ENCODE data around the gene DNAI4.
"Not testable (repeated sequence)": the region's sequence is repeated elsewhere in the genome, so short reads cannot be mapped to it uniquely, and the experiment has no call there.

The DNAI4 gene

GRCh38 chr1:66929691-66929998 lies 5.0 kb upstream of the DNAI4 start:
- DNase-seq (ENCODE audit: low read depth), result no peak

GRCh38 chr1:66929146-66929688 lies 4.6 kb upstream of the DNAI4 start:
- no peak for DNase-seq (ENCODE audit: low read depth)

DNA sequence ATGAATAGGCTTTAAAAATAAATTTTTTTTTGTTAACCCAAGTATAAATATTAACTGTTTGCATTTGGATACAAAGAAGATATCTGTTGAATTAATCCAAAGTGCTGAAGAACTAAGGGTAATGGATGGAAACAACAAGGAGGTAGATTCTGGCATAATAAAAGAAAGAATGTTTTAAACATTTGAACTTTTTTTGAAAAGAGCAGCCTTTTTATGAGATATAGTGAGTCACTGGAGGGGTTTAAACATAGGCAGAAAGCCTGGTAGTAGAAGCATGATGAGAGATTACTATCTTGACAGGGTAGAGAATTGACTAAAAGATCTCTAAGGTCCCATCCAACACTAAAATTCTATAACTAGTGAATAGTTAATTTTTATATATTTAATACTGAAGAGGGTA lies 2.9 kb upstream of the DNAI4 start:
- no peak for DNase-seq (ENCODE audit: low read depth)

GRCh38 chr1:66925944-66926343 lies 1.3 kb upstream of the DNAI4 start:
- no peak for DNase-seq (ENCODE audit: low read depth)

DNA sequence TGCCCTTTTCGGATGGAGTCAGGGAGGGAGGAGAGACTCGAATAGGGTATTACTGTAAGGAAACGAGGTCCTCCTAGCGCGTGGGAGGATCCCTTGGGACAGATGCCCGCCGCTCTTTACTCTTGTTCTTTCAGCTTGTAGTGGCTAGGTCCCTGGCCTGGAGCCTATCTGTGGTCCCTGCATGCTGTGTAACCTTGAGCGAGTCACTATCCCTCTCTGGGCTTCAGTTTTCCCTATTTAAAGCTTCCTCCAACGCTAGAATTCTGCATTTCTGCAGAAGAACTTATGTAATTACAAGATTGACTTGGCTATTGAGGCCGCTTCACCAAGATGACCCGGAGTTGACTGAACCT lies 878 bp upstream of the DNAI4 start:
- DNase-seq (ENCODE audit: low read depth), result no peak

- no peak for DNase-seq (ENCODE audit: low read depth)
Measured at GRCh38 chr1:66920543-66920942, 4.1 kb downstream of the DNAI4 start.

DNA sequence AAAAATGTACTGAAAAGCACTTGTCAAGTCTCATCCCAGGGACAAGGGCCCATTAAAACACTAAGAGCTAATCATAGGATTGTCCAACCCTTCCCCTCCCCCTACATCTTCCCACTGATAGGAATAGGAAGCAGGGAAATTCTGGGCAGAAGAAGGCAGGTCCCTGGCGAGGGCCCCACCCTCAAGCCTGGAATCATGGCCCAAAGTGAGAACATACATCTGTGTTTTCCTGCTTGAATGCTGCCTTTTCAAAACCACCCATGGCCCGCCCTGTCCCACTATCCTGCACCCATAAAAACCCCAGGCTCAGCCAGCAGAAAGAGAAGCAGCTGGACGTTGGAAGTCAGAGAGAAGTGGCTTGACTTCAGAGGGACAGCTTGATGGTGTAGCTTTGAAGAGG lies 4.8 kb downstream of the DNAI4 start:
- no peak for DNase-seq (ENCODE audit: low read depth)

GRCh38 chr1:66919063-66919462 lies 5.6 kb downstream of the DNAI4 start:
- no peak for DNase-seq (ENCODE audit: low read depth)

DNA sequence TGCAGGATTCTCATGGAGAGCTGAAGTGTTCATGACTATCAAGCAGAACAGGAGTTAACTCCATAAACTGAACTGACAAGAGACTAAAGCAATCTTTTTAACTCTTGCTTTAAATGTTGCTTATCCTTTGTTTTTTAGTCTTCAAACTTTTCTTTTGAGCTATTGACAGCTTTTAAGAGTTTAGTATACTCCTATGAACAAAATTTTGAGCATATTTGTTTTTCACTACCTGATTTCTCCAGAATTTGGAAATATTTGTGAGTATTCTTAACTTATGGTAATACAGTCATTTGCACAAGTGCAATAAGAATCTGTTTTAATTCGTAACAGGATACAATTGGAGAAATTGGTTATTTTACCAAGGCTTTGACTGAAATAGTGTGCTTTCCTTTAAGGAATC lies 7.2 kb downstream of the DNAI4 start:
- no peak for DNase-seq (ENCODE audit: low read depth)

DNA sequence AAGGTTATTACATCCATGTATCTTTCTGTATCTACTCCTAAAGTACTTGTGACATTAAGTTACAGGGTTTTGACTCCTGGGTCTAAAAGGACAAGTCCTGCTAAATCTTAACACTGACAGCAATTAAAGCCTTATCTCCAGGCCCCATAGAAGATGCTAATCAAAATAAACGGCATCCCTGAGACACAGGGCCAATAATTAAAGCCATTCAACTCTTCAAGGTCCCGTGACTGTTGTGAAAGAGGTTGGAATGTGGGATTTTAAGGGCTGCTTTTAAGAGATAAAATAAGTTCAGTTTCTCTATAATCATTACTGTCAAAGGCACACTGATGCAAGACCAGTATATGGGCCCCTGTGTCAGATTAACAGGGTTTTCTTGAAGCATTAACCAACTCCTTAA lies 8.3 kb downstream of the DNAI4 start:
- peak; percentile 29 for DNase-seq (ENCODE audit: low read depth)

DNA sequence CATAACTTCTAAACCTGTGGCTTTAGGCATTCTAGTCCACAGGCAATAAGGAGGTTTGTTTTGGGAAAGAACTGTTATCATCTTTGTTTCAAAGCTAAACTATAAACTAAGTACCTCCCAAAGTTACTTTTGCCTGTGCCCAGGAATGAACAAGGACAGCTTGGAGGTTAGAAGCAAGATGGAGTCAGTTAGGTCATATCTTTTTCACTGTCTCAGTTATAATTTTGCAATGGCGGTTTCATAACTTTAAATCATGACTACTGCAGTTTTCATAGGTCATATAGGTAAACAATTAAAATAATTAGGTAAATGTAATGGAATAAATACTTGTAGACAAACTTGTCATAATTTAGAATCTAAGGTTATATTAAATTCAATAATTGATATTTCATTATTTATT lies 9.5 kb downstream of the DNAI4 start:
- not testable (repeated sequence) for DNase-seq (ENCODE audit: low read depth)

DNA sequence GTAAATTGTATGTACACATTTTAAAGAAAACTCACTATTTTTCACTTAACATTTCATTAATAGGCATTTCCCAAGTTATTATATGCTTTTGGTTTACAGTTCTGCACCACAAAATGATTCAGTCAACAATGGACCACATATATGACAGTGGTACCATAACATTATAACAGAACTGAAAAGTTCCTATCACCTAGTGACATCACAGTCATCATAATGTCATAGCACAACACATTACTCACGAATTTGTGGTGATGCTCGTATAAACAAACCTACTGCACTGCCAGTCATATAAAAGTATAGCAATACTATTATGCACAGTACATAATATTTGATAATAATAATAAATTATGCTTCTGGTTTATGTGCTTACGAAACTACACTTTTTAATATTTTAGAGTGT lies 30.9 kb downstream of the DNAI4 start:
- no peak for DNase-seq (ENCODE audit: low read depth)

- no peak for DNase-seq (ENCODE audit: low read depth)
Measured at GRCh38 chr1:66890621-66891020, 34.0 kb downstream of the DNAI4 start.

DNA sequence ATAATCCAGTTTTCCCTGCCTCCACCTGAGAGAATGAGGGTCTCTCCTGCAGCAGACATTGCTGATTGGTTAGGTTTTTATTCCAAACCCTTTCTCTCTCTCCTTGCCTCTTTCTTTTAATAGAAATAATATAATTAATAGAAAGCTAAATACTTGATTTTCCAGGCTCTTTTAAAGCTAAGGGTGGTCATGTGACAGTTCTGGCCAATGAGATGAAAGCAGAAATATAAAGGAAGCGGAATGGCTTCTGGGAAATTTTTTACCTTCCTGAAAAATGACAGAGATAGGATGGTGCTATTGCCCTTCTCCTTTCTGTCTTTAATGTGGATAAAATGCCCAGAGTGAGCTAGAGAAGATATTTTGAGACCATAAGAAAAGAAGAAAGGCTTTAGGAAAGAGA lies 35.6 kb downstream of the DNAI4 start:
- DNase-seq (ENCODE audit: low read depth), result no peak

GRCh38 chr1:66876664-66877063 lies 48.0 kb downstream of the DNAI4 start:
- DNase-seq (ENCODE audit: low read depth), result no peak

- no peak for DNase-seq (ENCODE audit: low read depth)
Measured at GRCh38 chr1:66873111-66873510, 51.5 kb downstream of the DNAI4 start.

DNA sequence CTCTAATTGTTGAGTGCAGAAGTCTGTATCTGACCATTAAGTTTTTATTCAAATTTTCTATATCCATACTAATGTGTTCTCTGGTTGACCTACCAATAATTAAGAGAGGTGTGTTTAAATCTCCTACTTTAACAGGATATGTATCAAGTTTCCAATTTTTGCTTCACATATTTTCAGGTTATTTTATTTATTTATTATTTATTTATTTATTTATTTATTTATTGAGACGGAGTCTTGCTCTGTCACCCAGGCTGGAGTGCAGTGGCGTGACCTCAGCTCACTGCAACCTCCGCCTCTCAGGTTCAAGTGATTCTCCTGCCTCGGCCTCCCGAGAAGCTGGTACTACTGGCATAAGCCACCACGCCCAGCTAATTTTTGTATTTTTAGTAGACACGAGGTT lies 52.6 kb downstream of the DNAI4 start:
- DNase-seq (ENCODE audit: low read depth), result not testable (repeated sequence)

DNA sequence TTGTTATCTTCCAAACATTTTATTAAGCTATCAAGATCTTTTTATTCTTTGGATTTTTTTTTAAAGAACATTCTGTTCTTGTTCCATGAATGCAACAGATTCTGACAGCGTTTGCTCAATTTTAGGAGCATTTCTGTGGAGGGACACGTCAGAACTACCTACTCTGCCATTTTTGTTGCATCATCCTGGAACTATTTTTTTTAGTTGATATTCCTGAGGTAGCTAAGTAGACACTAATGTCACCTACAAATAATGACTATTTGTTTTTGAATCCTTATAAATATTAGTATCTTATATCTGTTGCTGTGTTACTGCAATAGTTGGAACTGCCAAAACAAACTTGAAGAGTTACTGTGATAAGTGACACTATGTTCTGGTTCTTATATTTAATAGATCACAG lies 57.2 kb downstream of the DNAI4 start:
- DNase-seq (ENCODE audit: low read depth), result no peak

DNA sequence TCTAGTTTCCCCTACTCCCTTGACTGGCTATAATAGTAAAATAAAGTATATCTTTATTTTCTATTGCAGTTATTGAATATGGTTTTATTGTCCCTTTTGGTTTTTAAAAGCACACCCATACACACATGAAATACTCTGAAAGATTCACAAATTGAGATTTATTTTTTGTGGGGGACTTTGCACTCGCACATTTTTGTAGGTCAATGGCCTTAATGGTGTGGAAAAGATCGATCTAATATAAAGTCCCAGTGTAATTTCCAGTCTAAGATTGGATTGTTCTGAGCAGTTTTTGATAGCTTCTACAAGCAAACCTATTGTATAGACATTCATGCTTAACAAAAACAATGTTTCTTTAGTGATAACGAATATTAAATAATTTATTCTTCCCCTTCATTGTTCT lies 64.1 kb downstream of the DNAI4 start:
- no peak for DNase-seq (ENCODE audit: low read depth)

DNA sequence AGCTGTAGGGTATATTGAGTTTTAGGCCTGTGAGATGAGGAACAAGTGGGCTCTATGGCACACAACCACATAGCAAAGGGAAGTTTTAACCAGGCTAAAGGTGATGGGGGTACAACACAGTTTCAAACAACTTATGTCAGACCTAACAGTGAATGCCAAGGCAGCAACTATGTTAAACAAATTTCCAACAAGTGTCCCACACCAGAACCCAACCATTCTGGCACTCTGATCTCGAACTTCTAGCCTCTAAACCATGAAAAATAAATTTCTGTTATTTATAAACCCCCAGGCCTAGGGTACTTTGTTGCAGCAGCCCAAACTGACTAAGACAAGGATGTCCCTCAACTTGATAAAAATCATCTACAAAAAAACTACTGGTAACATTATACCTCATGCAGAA lies 71.3 kb downstream of the DNAI4 start:
- DNase-seq (ENCODE audit: low read depth), result no peak

DNA sequence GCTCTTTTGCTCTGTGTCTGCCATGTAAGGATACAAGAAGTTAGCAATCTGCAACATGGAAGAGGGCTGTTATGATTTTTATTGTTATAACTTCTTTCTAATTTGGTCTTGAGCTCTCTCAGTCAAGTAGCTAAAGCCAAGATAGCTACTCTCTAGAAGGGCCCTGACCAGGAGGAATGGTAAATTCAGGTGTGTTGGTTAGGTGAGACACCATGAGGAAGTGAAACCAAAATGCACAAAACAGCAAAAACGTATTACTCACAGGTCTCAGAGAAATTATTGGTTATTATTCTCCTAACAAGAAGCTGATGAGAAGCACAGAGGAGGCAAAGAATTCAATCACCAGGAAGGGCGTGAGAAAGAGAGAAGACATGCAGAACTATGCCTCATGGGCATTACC lies 71.8 kb downstream of the DNAI4 start:
- no peak for DNase-seq (ENCODE audit: low read depth)

DNA sequence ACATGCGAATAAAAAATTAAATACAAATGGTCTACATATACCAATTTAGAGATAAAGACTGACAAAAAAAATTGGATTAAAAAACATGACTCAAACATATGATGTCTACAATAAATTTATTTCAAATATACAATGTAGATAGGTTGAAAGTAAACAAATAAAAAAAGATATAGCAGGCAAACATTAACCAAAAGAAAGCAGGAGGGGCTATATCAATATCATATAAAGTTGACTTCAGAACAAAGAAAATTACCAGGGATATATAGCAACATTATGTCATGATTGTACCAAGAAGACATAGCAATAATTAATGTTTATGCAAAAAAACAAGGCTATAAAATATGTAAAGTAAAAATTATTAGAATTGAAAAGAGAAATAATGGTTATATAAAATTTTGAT lies 73.7 kb downstream of the DNAI4 start:
- no peak for DNase-seq (ENCODE audit: low read depth)

GRCh38 chr1:66848193-66848592 lies 76.5 kb downstream of the DNAI4 start:
- no peak for DNase-seq (ENCODE audit: low read depth)

GRCh38 chr1:66840929-66841328 lies 83.7 kb downstream of the DNAI4 start:
- no peak for DNase-seq (ENCODE audit: low read depth)

DNA sequence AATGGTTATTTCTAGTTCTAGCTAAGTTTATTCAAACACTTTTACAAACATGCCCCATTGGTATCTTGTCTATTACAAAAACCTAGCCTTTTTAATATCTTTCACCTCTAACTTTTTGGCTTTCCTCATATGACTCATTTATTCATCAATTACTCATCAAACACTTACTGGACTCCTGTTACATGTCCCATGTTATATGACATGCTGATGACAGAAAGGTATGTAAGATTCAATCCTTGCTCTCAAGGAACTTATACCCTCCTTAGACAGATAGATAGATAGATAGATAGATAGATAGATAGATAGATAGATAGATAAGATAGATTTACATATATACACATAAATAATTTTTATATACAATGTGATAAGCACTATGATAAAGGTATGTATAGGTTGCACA lies 89.7 kb downstream of the DNAI4 start:
- DNase-seq (ENCODE audit: low read depth), result no peak
